WTC11 (cell line): ENCODE results near the gene PNMT. TPM values are rescaled to one million over a fixed set of nuclear protein-coding genes. Genes with fewer than 3 reads are reported as not detected.

Experiments
- ATAC-seq: fragments of 200-7000 bp; cut with Tn5 transposase; 2 replicates; pipeline ENCODE4 v1.10.0; 2021; ENCODE audit warnings: mild to moderate bottlenecking, moderate library complexity
- CTCF ChIA-PET: fragments of 300-600 bp; sonication (Branson Sonifier 250); formaldehyde crosslinking; loops from one replicate; lab custom pipeline; 2021; ENCODE audit warnings: antibody characterized with exemption; lab: Charles Lee
- POLR2A ChIA-PET: fragments of 350-600 bp; sonication (Branson Sonifier 250); formaldehyde crosslinking; loops from one replicate; lab custom pipeline; 2021; ENCODE audit warnings: antibody characterized with exemption; lab: Charles Lee
- DNase-seq: peaks from one replicate; pipeline ENCODE4 v3.0.0; 2021; ENCODE audit warnings: low spot score
- H3K27ac Mint-ChIP-seq: 2 replicates; pipeline ENCODE4 v1.8.0; 2021; ENCODE audit warnings: mixed read lengths
- H3K27me3 Mint-ChIP-seq: 2 replicates; pipeline ENCODE4 v1.8.0; 2021; ENCODE audit warnings: low read depth, mild to moderate bottlenecking, moderate library complexity, mixed read lengths
- H3K36me3 Mint-ChIP-seq: 2 replicates; pipeline ENCODE4 v1.8.0; 2021; ENCODE audit warnings: mixed read lengths
- H3K4me1 Mint-ChIP-seq: 2 replicates; pipeline ENCODE4 v1.8.0; 2022; ENCODE audit warnings: mixed read lengths
- H3K4me3 Mint-ChIP-seq: 2 replicates; pipeline ENCODE4 v1.8.0; 2021; ENCODE audit warnings: mild to moderate bottlenecking, moderate library complexity, mixed read lengths
- H3K9me3 Mint-ChIP-seq: 2 replicates; pipeline ENCODE4 v1.8.0; 2021; ENCODE audit warnings: mixed read lengths
- AR ChIP-seq: fragments of 250-450 bp; sonication (Bioruptor Pico); IDR thresholded peaks from 2 replicates; pipeline ENCODE4 v1.9.0; 2021; ENCODE audit warnings: mild to moderate bottlenecking
- ATF2 ChIP-seq: sonication (generic); formaldehyde crosslinking; IDR thresholded peaks from 2 replicates; pipeline ENCODE4 v1.8.1; 2022; ENCODE audit warnings: low read depth, missing genetic modification reagents, borderline replicate concordance
- ETV6 ChIP-seq: sonication (generic); formaldehyde crosslinking; IDR thresholded peaks from 2 replicates; pipeline ENCODE4 v1.8.1; 2022; ENCODE audit warnings: mild to moderate bottlenecking, missing genetic modification reagents
- GRHL2 ChIP-seq: fragments of 250-450 bp; sonication (Bioruptor Pico); IDR thresholded peaks from 2 replicates; pipeline ENCODE4 v1.8.0; 2022; ENCODE audit warnings: mild to moderate bottlenecking, moderate library complexity; ENCODE audit not compliant: insufficient replicate concordance, severe bottlenecking
- HMGXB4 ChIP-seq: sonication (generic); formaldehyde crosslinking; IDR thresholded peaks from 2 replicates; pipeline ENCODE4 v1.8.1; 2023; ENCODE audit warnings: mild to moderate bottlenecking, moderate library complexity, missing genetic modification reagents
- IRF2 ChIP-seq: sonication (generic); formaldehyde crosslinking; IDR thresholded peaks from 2 replicates; pipeline ENCODE4 v1.8.0; 2022; ENCODE audit warnings: low read depth, missing genetic modification reagents, borderline replicate concordance
- JUN ChIP-seq: sonication (generic); formaldehyde crosslinking; IDR thresholded peaks from 2 replicates; pipeline ENCODE4 v1.8.0; 2023; ENCODE audit warnings: mild to moderate bottlenecking, missing genetic modification reagents
- KAT7 ChIP-seq: sonication (generic); formaldehyde crosslinking; IDR thresholded peaks from 2 replicates; pipeline ENCODE4 v1.8.1; 2023; ENCODE audit warnings: missing genetic modification reagents, mild to moderate bottlenecking, borderline replicate concordance
- MLX ChIP-seq: sonication (generic); formaldehyde crosslinking; IDR thresholded peaks from 2 replicates; pipeline ENCODE4 v1.8.1; 2023; ENCODE audit warnings: mild to moderate bottlenecking, missing genetic modification reagents, moderate library complexity
- MXD4 ChIP-seq: fragments of 250-450 bp; sonication (Bioruptor Pico); IDR thresholded peaks from 2 replicates; pipeline ENCODE4 v1.8.0; 2021; ENCODE audit warnings: mild to moderate bottlenecking, moderate library complexity, borderline replicate concordance
- OVOL2 ChIP-seq: fragments of 250-450 bp; sonication (Bioruptor Pico); IDR thresholded peaks from 2 replicates; pipeline ENCODE4 v1.9.0; 2021; ENCODE audit warnings: mild to moderate bottlenecking, borderline replicate concordance
- PREB ChIP-seq: sonication (generic); formaldehyde crosslinking; IDR thresholded peaks from 2 replicates; pipeline ENCODE4 v1.8.1; 2022; ENCODE audit warnings: mild to moderate bottlenecking, missing genetic modification reagents, moderate library complexity, borderline replicate concordance
- SMAD3 ChIP-seq: sonication (generic); formaldehyde crosslinking; IDR thresholded peaks from 2 replicates; pipeline ENCODE4 v1.8.0; 2022; ENCODE audit warnings: missing genetic modification reagents, mild to moderate bottlenecking, borderline replicate concordance
- STAT6 ChIP-seq: sonication (generic); formaldehyde crosslinking; conservative IDR thresholded peaks from 2 replicates; pipeline ENCODE4 v1.8.1; 2023; ENCODE audit warnings: mild to moderate bottlenecking, low read depth, missing genetic modification reagents, moderate library complexity
- TP53 ChIP-seq: sonication (generic); formaldehyde crosslinking; IDR thresholded peaks from 2 replicates; pipeline ENCODE4 v1.8.1; 2023; ENCODE audit warnings: mild to moderate bottlenecking, missing genetic modification reagents
- ZNF219 ChIP-seq: sonication (generic); formaldehyde crosslinking; IDR thresholded peaks from 2 replicates; pipeline ENCODE4 v1.8.0; 2023; ENCODE audit warnings: missing genetic modification reagents, mild to moderate bottlenecking, borderline replicate concordance
- ZNF317 ChIP-seq: sonication (generic); formaldehyde crosslinking; IDR thresholded peaks from 2 replicates; pipeline ENCODE4 v1.8.1; 2023; ENCODE audit warnings: low read depth, mild to moderate bottlenecking, moderate library complexity, missing genetic modification reagents, borderline replicate concordance
- ZNF423 ChIP-seq: fragments of 250-450 bp; sonication (Bioruptor Pico); IDR thresholded peaks from 2 replicates; pipeline ENCODE4 v2.1.2; 2022; ENCODE audit warnings: mild to moderate bottlenecking, moderate library complexity
- total RNA-seq: library from RNA; stranded (reverse); gene quantifications from 3 replicates; pipeline ENCODE4 v1.2.3, GENCODE V29; 2021

The PNMT gene
- total RNA-seq, 1 experiment from 2014 or later: 3.1 TPM

GRCh38 chr17:39711851-39712250, 43.6 kb downstream of the PNMT start:
- POLR2A ChIA-PET: no interaction called here
- Mint-ChIP-seq H3K4me3 (no peak overlapping the region), H3K27ac (0 out of 2 replicates have a peak overlapping the region, but pooled peaks have one; percentile 5), H3K9me3 (no peaks in the 10 kb centered on the region), H3K27me3 (no peaks in the 10 kb centered on the region), H3K4me1 (no peaks in the 10 kb centered on the region), H3K36me3 (peaks cover 63% of the 10 kb centered on the region)
- ATAC-seq (no peak), DNase-seq (no peak)
- CTCF ChIA-PET: interaction anchor here (1.7 kb wide), 1 partner anchor 90 kb away, joined by 6 read pairs; no protein-coding TSS in a partner anchor
- TF ChIP-seq ZNF423 (CRISPR knock-in tag) (no peak), AR (CRISPR knock-in tag) (no peak), MLX (no peak), HMGXB4 (CRISPR knock-in tag) (no peak), SMAD3 (no peak), ZNF219 (CRISPR knock-in tag) (no peak), JUN (CRISPR knock-in tag) (no peak), OVOL2 (no peak), PREB (CRISPR knock-in tag) (no peak), STAT6 (no peak), IRF2 (CRISPR knock-in tag) (no peak), TP53 (no peak), GRHL2 (CRISPR knock-in tag) (no peak), MXD4 (no peak), ATF2 (CRISPR knock-in tag) (no peak), ETV6 (CRISPR knock-in tag) (no peak), KAT7 (CRISPR knock-in tag) (no peak), ZNF317 (CRISPR knock-in tag) (no peak)
